ENCODE data around the gene SORCS3.

The SORCS3 gene

DNA sequence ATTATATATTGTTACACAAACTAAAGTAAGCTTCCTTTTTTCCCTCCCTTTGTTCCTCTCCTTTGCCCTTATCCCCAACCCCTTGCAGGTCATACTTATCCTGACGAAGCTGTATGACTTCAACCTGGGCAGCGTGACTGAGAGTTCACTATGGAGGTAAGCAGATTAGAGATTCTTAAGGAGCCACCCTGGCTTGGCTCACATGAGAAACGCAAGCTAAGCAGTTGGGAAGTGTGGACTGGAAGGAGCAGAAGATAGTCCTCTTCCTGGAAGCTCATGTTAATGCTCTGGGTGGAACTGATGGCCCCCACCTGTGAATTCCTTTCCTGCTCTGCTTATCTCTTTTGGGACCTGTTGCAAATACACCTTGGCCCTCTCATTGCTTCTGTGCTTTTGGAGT is 201.6 kb downstream of the SORCS3 start:
- H3K27me3 ChIP-seq (ENCODE audit: insufficient read depth, poor library complexity, severe bottlenecking), result no peaks in the 10 kb centered on the region
- no peak for DNase-seq (ENCODE audit: low read depth in 1 of 2, low spot score in 1 of 2)
- H3K27ac ChIP-seq (replicated peaks), result no peak overlapping the region
- H3K4me3 ChIP-seq (replicated peaks; ENCODE audit: insufficient read depth, low read length), result no peak overlapping the region
- TF ChIP-seq GABPA (IDR thresholded peaks at IDR 0.05; ENCODE audit: low read depth), result no peak
- TF ChIP-seq SPI1 (IDR thresholded peaks at IDR 0.05; ENCODE audit: borderline replicate concordance, low read depth), result no peak
- TF ChIP-seq, protein P1, sequence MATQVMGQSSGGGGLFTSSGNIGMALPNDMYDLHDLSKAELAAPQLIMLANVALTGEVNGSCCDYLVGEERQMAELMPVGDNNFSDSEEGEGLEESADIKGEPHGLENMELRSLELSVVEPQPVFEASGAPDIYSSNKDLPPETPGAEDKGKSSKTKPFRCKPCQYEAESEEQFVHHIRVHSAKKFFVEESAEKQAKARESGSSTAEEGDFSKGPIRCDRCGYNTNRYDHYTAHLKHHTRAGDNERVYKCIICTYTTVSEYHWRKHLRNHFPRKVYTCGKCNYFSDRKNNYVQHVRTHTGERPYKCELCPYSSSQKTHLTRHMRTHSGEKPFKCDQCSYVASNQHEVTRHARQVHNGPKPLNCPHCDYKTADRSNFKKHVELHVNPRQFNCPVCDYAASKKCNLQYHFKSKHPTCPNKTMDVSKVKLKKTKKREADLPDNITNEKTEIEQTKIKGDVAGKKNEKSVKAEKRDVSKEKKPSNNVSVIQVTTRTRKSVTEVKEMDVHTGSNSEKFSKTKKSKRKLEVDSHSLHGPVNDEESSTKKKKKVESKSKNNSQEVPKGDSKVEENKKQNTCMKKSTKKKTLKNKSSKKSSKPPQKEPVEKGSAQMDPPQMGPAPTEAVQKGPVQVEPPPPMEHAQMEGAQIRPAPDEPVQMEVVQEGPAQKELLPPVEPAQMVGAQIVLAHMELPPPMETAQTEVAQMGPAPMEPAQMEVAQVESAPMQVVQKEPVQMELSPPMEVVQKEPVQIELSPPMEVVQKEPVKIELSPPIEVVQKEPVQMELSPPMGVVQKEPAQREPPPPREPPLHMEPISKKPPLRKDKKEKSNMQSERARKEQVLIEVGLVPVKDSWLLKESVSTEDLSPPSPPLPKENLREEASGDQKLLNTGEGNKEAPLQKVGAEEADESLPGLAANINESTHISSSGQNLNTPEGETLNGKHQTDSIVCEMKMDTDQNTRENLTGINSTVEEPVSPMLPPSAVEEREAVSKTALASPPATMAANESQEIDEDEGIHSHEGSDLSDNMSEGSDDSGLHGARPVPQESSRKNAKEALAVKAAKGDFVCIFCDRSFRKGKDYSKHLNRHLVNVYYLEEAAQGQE (IDR thresholded peaks at IDR 0.05; ENCODE audit: insufficient replicate concordance, low read depth), result no peak

GRCh38 chr10:104844073-104844472 is 203.0 kb downstream of the SORCS3 start:
- TF ChIP-seq, protein P1 (IDR thresholded peaks at IDR 0.05; ENCODE audit: insufficient replicate concordance, low read depth), result no peak
- TF ChIP-seq GABPA (IDR thresholded peaks at IDR 0.05; ENCODE audit: low read depth) (no peak), POLR2AphosphoS5 (IDR thresholded peaks at IDR 0.05; ENCODE audit: low read depth) (no peak), SPI1 (IDR thresholded peaks at IDR 0.05; ENCODE audit: borderline replicate concordance, low read depth) (no peak), CTCF (IDR thresholded peaks at IDR 0.05; ENCODE audit: insufficient read depth, low read length) (no peak)
- no peak overlapping the region for H3K27ac ChIP-seq (replicated peaks)
- no peak for DNase-seq (ENCODE audit: low read depth in 1 of 2, low spot score in 1 of 2)
- no peaks in the 10 kb centered on the region for H3K27me3 ChIP-seq (ENCODE audit: insufficient read depth, poor library complexity, severe bottlenecking)
- no peak overlapping the region for H3K4me3 ChIP-seq (replicated peaks; ENCODE audit: insufficient read depth, low read length)

DNA sequence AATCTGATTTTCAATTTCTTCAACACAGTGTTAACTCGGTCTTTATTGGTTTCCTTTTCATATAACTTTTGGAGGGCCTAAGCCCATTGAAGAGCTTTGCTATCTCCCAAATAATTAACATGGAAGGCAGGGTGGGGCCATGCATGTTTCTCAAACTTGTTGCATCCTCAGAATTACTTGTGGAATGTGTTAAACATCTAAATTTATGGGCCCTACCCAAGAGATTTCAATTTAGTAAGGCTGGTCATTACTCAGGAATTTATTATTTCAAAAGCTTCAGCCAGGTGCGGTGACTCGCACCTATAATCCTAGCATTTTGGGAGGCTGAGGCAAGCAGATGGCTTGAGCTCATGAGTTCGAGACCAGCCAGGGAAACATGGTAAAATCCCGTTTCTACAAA is 208.9 kb downstream of the SORCS3 start:
- no peak for DNase-seq (ENCODE audit: low read depth in 1 of 2, low spot score in 1 of 2)
- TF ChIP-seq, protein P1 (IDR thresholded peaks at IDR 0.05; ENCODE audit: insufficient replicate concordance, low read depth), result no peak
- no peak for TF ChIP-seq SPI1 (IDR thresholded peaks at IDR 0.05; ENCODE audit: borderline replicate concordance, low read depth)
- no peak for TF ChIP-seq GABPA (IDR thresholded peaks at IDR 0.05; ENCODE audit: low read depth)
- TF ChIP-seq POLR2AphosphoS5 (IDR thresholded peaks at IDR 0.05; ENCODE audit: low read depth), result no peak
- no peak for TF ChIP-seq CTCF (IDR thresholded peaks at IDR 0.05; ENCODE audit: insufficient read depth, low read length)
- Histone ChIP-seq H3K27ac (replicated peaks) (no peak overlapping the region), H3K4me3 (replicated peaks; ENCODE audit: insufficient read depth, low read length) (no peak overlapping the region), H3K27me3 (ENCODE audit: insufficient read depth, poor library complexity, severe bottlenecking) (no peaks in the 10 kb centered on the region)

Measured in HL-60 (cell line).